ENCODE data around the gene TERB1.

TERB1 gene

GRCh38 chr16:66751992-66752322 lies 49.4 kb downstream of the TERB1 start:
- TF ChIP-seq CTCF (IDR thresholded peaks at IDR 0.05; ENCODE audit: insufficient read depth, low read depth, low read length, missing control alignments) = no peak
- H3K4me3 ChIP-seq (ENCODE audit: low read length) = peak overlapping the region; percentile 51
- no peak for DNase-seq (ENCODE audit: low read depth)

GRCh38 chr16:66751303-66751991 lies 49.9 kb downstream of the TERB1 start, which contains the start of gene DYNC1LI2:
Gene DYNC1LI2, minus strand, starts transcription at chr16:66751609. Its CDS starts 18 bp downstream, at chr16:66751591.
- H3K4me3 ChIP-seq (ENCODE audit: low read length) = peak within 1 kb of the TSS; percentile 91
- peak; percentile 75 for DNase-seq (ENCODE audit: low read depth)
- TF ChIP-seq CTCF (IDR thresholded peaks at IDR 0.05; ENCODE audit: insufficient read depth, low read depth, low read length, missing control alignments) = peak; percentile 46

GRCh38 chr16:66751053-66751302 lies 50.4 kb downstream of the TERB1 start:
- peak overlapping the region; percentile 91 for H3K4me3 ChIP-seq (ENCODE audit: low read length)
- no peak for DNase-seq (ENCODE audit: low read depth)
- no peak for TF ChIP-seq CTCF (IDR thresholded peaks at IDR 0.05; ENCODE audit: insufficient read depth, low read depth, low read length, missing control alignments)

GRCh38 chr16:66750279-66751052 lies 50.9 kb downstream of the TERB1 start:
- TF ChIP-seq CTCF (IDR thresholded peaks at IDR 0.05; ENCODE audit: insufficient read depth, low read depth, low read length, missing control alignments) = no peak
- H3K4me3 ChIP-seq (ENCODE audit: low read length) = peak overlapping the region; percentile 91
- DNase-seq (ENCODE audit: low read depth) = no peak

- TF ChIP-seq CTCF (IDR thresholded peaks at IDR 0.05; ENCODE audit: insufficient read depth, low read depth, low read length, missing control alignments) = no peak
- H3K4me3 ChIP-seq (ENCODE audit: low read length) = no peak overlapping the region
- no peak for DNase-seq (ENCODE audit: low read depth)
These were observed 54.7 kb downstream of the TERB1 start for GRCh38 chr16:66746682-66747081.

GRCh38 chr16:66746048-66746447 lies 55.3 kb downstream of the TERB1 start:
- no peak for TF ChIP-seq CTCF (IDR thresholded peaks at IDR 0.05; ENCODE audit: insufficient read depth, low read depth, low read length, missing control alignments)
- H3K4me3 ChIP-seq (ENCODE audit: low read length) = no peak overlapping the region
- DNase-seq (ENCODE audit: low read depth) = no peak

Data from epithelial cell of esophagus (primary cell).